Left forelimb (tissue), 1 donor: Measurements from ENCODE around the gene TIRAP.
"Not testable (repeated sequence)": the region's sequence is repeated elsewhere in the genome, so short reads cannot be mapped to it uniquely, and the experiment has no call there.

ENCODE experiments used
- DNase-seq: peaks from one replicate; pipeline ENCODE4 v3.0.0-alpha.2; 2018; ENCODE audit warnings: low spot score

The TIRAP gene, protein sequence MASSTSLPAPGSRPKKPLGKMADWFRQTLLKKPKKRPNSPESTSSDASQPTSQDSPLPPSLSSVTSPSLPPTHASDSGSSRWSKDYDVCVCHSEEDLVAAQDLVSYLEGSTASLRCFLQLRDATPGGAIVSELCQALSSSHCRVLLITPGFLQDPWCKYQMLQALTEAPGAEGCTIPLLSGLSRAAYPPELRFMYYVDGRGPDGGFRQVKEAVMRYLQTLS

DNA sequence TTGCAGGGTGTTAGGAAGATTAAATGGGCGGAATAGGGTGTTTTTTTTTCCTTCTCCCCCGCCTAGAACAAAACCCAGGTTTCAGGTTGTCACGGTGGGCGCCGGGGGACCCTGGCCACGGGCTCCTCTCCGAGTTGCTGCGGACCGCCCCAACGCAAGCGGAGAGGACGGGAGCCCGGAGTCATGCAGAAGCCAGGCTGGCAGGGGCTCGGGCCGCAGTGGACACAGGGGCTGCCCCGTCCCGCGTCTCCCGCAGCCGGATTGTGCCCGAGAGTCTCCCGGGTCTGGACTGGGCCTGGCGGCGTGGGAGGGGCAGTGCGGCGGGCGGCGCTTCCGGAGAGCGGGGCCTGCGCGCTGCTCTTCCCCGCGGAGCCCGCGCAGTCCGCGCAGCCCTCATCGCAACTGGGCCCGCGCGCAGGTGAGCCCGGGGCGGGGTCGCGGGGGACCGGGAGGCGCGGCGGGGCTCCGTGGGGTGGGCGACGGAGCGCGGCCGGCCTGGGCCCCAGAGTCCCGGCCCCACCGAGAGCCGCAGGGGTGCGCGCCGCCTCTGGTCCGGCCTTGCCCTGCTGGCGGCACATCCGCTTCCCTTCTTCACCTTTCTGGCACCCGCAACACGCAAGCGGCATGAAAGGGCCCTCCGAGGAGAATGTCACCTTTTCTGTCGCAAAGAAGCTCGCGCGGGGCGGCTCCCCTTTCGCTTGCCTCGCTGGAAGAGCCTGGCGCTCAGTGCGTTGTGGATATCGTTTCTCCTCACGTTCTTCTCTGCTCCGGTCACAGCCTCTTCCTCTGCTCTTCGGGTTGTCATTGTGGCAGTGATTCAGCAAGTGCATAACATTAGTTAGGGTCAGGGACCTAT lies at the start of gene TIRAP:
Gene TIRAP (plus strand): TSS at position 358 of the 856 bp plus-strand sequence. CDS start 7,802 bp downstream, outside the sequence.
- peak; percentile 85 for DNase-seq

DNA sequence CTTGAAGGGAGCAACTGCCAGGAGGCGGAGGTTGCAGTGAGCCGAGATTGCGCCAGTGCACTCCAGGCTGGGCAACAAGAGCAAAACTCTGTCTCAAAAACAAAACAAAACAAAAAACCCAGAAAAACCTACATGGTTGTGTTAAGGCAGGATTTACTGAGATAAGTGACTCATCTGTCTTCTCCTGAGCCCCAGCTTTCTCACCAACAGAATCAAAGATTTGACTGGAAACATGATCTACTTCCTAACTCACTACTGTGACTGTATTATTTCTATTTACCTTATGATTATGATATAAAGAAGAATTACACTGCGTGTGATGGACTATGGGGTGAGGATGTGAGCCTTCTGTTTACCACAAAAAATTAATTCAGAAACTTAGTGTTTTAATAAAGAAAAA lies 49.5 kb upstream of the TIRAP start:
- no peak for DNase-seq

DNA sequence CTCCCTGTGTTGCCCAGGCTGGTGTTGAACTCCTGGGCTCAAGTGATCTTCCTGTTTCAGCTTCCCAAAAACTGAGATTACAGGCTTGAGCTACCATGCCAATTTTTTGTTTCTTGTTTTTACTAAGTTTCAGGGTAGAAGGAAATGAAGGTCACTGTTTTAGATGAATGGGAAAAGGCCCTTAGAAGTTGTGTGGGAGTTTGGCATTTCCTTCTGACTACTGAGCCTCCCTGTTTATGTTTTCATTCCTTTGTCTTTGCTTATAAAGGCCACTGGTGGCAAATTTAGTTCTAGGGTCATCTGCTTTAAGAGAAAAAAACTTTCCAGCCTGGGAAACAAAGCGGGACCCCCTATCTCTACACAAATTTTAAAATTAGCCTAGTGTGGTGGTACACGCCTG lies 36.3 kb upstream of the TIRAP start:
- DNase-seq = no peak

DNA sequence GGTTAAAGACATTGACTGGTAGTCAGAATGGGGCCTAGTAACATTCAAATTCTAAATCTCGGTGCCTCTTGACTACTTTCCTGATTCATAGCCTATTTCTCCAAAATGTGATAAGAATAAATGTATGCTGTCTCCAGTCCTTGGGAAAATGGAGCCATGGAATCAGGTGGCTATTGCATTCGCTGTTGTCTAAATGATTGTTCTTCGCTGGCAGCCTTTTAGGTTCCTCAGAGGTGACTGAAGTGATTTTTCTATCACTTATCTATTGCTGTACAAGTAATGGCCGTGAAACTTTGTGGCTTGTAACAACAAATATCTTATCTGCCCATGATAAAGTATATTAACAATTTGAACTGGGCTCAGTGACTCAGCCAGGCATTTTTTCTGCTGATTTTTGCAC lies 29.6 kb upstream of the TIRAP start:
- DNase-seq = no peak

DNA sequence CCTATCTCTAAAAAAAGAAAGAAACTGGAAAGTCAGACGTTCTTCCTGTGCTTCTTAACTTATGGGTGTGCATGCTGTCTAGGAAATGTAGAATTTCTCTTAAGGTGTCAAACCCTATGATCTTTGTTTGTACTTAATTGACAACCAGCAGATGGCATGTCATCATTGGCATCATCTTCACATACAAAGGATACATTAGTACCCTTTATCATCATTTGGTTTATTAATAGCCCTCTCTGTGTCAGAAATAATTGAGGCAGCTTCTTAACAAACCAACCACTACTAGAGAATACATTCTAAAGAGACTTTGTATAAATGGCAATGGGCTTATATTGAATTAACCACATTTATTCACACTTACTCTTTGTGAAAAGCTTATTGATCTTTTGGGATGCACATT lies 28.1 kb upstream of the TIRAP start:
- DNase-seq = no peak

DNA sequence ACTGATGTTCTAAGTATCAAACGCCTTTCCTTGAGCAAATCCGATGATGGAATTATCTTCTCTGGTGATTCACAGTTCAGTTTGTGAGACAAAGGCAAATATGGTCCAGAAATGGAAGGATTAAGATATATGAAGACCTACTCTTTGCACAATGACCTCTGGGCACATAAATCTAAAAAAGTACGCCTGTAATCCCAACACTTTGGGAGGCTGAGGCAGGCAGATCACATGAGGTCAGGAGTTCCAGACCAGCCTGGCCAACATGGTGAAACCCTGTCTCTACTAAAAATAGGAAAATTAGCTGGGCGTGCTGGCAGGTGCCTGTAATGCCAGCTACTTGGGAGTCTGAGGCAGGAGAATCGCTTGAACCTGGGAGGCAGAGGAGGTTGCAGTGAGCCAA lies 27.4 kb upstream of the TIRAP start:
- not testable (repeated sequence) for DNase-seq

DNA sequence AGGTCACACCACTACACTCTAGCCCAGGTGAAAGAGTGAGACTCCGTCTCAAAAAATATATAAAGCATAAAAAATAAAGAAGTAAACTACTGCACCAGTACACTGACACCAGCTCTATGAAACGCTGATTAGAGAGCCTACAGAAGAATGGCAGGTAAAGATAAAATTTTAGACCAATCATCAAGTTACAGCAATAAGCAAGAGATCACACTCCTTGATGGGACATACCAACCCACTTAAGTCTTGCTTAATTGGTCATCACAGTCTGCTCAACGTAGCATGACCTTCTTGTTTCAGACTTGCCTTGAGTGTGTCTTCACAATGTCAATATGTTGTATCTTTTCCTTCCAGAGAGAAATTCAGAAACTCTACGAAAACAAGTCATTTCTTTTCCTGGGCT lies 26.7 kb upstream of the TIRAP start:
- no peak for DNase-seq

DNA sequence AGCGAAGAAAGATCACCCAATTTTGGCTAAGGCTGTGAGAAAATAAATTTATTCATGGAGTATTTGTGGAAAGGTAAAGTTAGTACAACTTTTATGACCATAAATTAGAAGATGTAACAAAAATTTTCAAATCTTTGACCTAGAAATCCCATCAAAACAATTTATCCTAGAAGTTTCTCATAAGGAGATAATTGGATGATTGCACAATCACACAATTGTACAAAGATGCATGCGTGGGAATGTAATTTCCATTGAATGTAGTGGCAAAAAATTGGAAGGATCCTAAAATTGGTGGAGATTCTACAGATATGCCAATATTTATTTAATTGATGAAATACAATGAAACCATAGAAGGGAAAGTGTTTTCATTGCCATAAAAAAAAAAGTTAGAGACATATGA lies 25.7 kb upstream of the TIRAP start:
- DNase-seq = no peak

DNA sequence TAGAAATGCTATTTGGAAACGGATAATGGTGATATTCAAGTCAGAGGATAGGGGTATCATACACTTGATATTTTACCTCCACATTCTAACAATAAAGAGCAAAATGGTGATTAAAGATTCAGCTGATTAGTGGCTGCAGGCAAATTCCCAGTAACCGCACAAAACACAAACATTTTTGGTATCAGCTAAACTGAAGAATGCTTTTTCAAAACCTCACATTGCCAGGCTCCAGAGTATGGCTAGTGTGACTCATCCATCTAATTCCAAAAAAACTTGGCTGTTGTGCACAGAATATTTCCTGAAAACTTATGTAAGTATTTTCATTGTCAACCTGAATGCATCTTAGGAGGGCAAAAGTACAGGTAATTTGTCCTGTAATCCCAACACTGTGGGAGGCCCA lies 25.1 kb upstream of the TIRAP start:
- no peak for DNase-seq

DNA sequence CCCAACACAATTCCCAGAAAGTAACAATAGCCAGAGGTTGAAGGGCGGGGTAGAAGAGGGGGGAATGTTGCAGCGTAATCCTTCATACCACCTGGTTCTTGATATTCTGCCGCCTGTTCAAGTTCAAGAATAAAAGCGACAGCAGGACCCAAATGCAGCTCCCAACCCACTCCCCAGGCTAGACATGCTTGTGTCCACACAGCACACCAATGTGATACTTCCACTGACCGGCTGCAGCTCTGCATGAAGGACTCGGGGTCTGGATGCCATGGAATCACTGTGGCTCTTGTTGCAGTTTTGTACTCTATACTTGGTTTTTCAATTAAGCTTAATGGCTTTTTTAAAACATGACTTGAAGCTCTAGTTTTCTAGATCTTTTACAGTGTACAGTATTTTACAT lies 20.7 kb upstream of the TIRAP start:
- DNase-seq = no peak

DNA sequence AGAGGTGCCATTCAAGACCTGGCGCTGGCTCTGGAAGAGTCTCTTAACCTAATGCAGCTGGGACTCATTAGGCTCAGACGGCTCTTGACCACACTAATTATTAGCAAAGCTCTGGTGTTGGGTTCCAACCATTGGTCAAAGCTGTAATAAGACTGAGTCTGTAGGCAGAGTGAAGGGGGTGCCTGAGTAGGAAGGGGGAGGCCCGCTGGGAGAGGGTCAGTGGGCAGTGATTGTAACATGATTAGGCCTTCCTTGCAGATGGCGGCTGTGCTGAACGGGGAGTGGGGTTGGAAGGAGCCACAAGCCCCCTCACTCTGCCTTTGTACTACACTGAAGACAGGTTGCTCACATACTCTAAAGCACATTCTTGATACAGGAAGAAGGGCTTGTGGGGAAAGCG lies 19.4 kb upstream of the TIRAP start:
- no peak for DNase-seq

DNA sequence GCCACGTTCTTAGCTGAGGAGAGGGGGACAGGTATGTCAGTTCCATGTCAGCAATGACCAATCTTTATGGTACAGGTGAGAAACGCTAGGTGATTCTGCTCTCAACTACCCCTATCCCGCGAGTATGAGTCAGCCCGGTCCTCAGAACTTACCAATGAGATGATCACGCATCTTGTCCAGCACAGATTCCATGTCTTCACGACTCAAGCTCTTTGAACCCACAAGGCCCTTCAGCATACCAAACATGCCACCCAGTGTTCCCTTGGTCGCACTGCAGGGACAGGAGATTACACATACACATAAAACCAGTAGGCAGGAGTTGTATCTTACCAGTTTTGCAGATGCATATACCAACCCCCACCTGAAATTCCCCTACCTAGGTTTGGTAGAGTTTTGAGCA lies 17.1 kb upstream of the TIRAP start:
- DNase-seq = no peak

DNA sequence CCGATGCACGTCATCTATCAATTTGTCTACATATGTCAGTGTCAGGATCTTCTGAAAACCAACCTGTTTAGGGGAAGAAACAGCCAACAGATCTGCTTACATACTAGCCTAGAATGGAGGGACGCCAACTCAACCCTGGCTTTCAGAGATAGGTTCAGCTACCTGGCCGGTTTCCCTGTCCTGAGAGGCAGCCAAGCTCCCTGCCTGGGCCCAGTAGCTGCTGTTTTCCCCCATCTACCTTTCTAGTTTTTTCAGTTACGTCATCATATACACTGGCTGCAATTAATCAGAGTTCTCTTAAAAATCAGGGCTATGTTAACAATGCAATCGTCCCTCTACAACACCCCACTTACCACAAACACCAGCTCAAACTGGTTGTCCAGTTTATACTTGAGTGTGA lies 15.2 kb upstream of the TIRAP start:
- DNase-seq = no peak

DNA sequence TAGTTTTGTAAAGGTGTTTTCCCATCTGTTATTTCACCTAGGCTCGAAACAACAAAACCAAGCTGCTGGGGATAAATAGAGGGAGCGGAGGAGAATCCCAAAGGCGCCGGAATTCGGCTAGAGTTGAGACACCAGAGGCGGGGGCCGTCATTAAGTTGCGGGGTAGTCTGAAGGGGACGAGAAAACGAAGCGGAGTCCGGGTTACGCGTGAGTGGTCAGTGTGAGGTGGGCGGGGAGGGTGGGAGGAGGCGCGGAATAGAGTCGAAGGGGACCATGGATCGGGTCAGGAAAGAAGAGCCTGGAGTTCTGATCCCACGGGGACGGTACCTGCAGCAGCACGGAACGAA lies 14.6 kb upstream of the TIRAP start:
- no peak for DNase-seq

DNA sequence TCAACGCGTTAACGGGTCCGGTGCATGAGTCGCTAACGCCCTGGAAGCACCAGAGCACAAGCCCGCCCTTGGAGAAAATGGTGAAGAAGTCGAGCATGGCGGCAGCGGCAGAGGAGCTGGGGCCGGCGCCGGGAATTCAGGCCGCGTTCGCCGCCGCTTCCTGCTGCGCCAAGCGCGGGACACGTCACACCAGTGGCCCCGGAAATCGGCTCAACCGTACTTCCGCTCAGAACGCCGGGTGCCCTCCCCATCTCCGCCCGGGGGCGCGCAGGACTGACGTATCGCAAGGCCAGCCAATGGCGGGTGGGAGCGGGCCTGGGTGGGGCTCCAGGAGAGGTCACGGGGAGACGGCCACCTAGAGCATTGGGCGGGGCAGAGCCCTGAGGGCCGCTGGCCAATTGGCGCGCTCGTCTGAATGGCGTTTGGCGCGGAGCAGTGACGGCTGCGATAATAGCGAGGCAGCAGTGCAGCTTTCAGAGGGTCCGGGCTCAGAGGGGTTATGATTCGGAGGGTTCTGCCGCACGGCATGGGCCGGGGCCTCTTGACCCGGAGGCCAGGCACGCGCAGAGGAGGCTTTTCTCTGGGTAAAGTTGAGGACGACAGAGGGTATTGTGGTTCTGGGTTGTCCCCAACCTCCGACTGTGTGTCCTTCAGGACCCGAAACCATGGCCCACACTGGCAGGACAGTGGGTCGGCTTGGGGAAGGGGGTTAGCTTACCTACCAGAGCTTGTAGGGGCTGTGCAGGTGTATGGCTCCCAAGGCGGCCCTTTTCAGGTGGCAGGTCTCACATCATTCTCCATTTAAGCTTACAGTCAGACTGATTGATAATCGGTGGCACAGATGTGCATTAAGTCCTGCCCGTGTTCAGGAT lies 13.9 kb upstream of the TIRAP start, which contains the start of the genes FOXRED1 and SRPRA:
Gene FOXRED1 (plus strand): TSS at position 447 of the 872 bp plus-strand sequence. CDS start 53 bp downstream, at position 500.
Gene SRPRA (minus strand): TSS at position 188 of the 872 bp plus-strand sequence. CDS start 91 bp downstream, at position 97.
- DNase-seq = peak; percentile 100

DNA sequence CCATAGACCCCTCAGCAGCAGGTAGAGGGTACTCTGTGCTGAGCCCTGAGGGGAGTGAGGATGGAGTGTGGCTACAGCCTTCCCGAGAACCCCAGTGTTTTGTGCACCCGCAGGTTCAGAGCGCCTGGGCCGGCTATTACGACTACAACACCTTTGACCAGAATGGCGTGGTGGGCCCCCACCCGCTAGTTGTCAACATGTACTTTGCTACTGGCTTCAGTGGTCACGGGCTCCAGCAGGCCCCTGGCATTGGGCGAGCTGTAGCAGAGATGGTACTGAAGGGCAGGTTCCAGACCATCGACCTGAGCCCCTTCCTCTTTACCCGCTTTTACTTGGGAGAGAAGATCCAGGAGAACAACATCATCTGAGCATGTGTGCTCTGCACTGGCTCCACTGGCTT lies 5.6 kb upstream of the TIRAP start:
- DNase-seq = peak; percentile 25

DNA sequence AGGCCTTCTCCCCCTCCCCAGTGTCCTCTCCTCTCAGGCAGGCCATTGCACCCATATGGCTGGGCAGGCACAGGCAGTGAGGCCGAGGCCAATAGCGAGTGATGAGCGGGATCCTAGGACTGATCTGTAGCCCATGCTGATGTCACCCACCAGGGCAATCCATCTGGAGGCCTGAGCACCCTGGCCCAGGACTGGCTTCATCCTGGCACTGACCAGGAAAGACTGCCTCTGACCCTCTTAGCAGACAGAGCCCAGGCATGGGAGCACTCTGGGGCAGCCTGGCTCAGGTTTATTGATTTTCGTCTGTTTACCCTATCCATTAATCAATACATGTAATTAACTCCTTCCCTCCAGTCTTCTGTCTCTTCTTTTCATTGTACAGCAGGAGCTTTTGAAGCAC lies 5.1 kb upstream of the TIRAP start:
- no peak for DNase-seq

DNA sequence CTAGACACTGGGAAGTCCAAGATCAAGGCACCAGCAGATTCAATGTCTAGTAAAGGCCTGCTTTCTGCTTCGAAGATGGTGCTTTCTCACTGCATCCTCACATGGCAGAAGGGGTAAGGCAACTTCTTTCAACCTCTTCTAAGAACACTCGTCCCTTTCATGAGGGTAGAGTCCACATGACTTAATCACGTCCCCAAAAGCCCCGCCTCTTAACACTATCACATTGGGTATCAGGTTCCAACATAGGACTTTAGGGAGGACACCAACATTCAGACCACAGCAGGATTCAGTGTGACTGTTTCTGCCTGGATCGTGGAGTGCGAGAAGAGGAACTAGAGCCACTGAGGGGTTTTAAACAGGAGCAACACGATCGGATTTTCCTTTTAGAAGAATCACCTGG lies 3.7 kb upstream of the TIRAP start:
- DNase-seq = peak; percentile 9

DNA sequence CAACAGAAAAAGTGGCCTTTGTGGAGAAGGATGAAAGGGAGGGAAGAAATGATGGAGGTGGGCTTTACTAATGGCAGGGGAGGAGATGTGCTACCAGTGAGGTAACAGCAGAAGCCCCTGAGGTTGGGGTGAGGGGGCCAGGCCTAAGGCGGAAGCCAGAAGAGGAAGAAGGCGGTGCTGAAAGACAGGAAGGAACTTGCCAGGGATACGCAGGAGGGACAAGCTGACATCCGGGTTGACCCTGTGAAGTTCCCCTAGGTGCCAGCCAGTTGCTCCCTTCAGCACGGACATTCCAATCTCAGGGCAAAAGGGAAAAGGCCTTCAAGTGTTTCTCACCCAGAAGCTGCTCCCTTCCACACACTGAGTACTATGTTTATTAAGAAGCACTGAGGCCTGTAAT lies 2.3 kb upstream of the TIRAP start:
- no peak for DNase-seq

DNA sequence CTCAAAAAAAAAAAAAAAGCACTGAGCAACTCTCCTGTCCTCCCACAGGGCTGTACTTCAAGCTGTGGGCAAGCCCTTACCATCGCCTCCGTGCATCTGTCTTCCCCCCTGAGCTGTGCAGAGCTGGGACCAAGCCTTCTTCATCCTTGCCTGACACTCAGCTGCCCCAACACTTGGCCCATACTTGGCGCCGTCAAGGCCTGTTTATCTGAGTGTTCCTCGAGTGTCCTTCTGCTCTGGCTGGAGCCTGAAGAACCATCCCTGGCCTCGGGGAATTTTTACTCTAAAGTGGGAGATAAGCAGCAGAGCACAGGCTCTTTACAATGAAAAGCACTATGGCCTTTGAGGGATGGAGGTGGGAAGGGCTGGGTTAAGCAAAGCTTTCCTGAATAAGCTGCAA lies 1.6 kb upstream of the TIRAP start:
- DNase-seq = no peak

DNA sequence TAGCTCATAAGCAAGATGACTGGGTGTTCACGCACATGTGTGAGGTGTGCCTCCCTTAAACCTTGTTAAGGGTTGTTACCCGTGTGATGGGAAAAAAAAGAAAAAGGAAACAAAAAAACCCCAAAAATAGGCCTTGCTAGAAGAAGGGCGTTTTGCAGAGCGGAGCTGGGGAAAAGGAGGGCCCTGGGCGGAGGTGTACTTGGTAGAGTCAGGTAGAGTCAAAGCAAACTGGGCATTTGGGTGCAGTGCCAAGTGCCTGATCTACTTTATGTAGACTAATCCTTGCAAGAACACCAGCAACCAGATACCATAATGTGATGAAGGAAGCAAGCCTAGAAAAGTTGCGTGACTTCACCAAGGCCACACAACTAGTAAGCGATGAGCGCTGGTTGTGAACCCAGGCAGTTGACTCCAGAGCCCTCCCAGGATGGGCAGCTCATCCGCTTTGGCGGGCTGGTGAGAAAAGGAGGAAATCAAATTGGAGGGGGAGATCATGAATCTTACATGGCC lies 1.2 kb upstream of the TIRAP start:
- peak; percentile 50 for DNase-seq

DNA sequence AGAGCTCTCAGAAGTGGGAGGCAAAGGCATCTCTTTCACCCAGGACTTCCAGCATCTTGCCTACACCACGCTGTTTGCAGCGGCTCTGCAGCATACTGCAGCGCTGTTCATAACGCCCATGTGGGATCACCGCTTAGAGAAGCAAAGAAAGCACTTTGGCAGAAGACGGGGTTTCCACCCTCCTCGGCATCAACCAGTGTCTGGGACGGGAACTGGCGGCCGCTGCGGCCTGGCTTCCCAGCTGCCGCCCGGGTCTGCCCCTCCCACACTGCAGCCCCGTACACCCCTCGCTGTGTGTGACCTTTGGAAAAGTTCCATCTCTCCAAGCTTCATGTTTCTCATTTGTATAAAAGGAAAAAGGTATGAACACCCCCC lies 545 bp upstream of the TIRAP start:
- peak; percentile 76 for DNase-seq
